HEK293 (cell line): Measurements from ENCODE around the gene PAX3.

Source experiments
- CTCF ChIA-PET: fragments of 350-600 bp; formaldehyde crosslinking; extraction: SDS; loops from one replicate; lab custom pipeline; 2021; ENCODE audit warnings: antibody characterized with exemption; lab: Yijun Ruan, JAX
- POLR2A ChIA-PET: fragments of 300-600 bp; formaldehyde crosslinking; extraction: SDS; loops from one replicate; lab custom pipeline; 2020; ENCODE audit warnings: antibody characterized with exemption, inconsistent platforms; lab: Yijun Ruan, JAX
- H3K27ac ChIP-seq: fragments of 200-500 bp; sonication (Bioruptor generic); 2 replicates; pipeline ENCODE4 v1.5.1; 2014; ENCODE audit warnings: low read depth, low read length, control low read depth, inconsistent platforms; ENCODE audit errors: extremely low read depth
- H3K36me3 ChIP-seq, 2 experiments: fragments of 200-500 bp in 1 of 2; sonication (Bioruptor generic) in 1 of 2; 1 replicate in 1 of 2; 2 replicates in 1 of 2; pipeline ENCODE4 v1.5.1; 2014 to 2017; ENCODE audit warnings: inconsistent platforms in 2 of 2, low read length in 2 of 2; ENCODE audit not compliant: control insufficient read depth in 2 of 2, insufficient read depth in 1 of 2
- H3K4me1 ChIP-seq: fragments of 200-500 bp; sonication (Bioruptor generic); 2 replicates; pipeline ENCODE4 v1.5.1; 2014; ENCODE audit warnings: mild to moderate bottlenecking, low read length, inconsistent platforms; ENCODE audit not compliant: control insufficient read depth, insufficient read depth
- H3K4me3 ChIP-seq: 2 replicates; pipeline ENCODE4 v1.5.1; 2011; ENCODE audit warnings: low read depth, mild to moderate bottlenecking, control low read depth, low read length, moderate library complexity
- H3K9me3 ChIP-seq: fragments of 200-500 bp; sonication (Bioruptor generic); 2 replicates; pipeline ENCODE4 v1.5.1; 2014; ENCODE audit warnings: low read depth, low read length, inconsistent platforms; ENCODE audit not compliant: control insufficient read depth, insufficient read depth
- FEZF1 ChIP-seq: fragments of 450-650 bp; formaldehyde crosslinking; IDR thresholded peaks from 2 replicates; pipeline ENCODE4 v1.5.1; 2016; ENCODE audit warnings: missing biosample characterization, missing genetic modification characterization
- IKZF3 ChIP-seq: fragments of 450-650 bp; IDR thresholded peaks from 2 replicates; pipeline ENCODE4 v1.5.0; 2018; ENCODE audit warnings: missing biosample characterization, mild to moderate bottlenecking, missing genetic modification characterization, moderate library complexity
- KLF1 ChIP-seq: fragments of 450-650 bp; formaldehyde crosslinking; IDR thresholded peaks from 2 replicates; pipeline ENCODE4 v1.5.1; 2016; ENCODE audit warnings: missing biosample characterization, missing genetic modification characterization
- OSR2 ChIP-seq: fragments of 450-650 bp; formaldehyde crosslinking; IDR thresholded peaks from 2 replicates; pipeline ENCODE4 v1.5.1; 2016; ENCODE audit warnings: missing biosample characterization, missing genetic modification characterization
- PRDM2 ChIP-seq: fragments of 450-650 bp; formaldehyde crosslinking; IDR thresholded peaks from 2 replicates; pipeline ENCODE4 v1.5.1; 2016; ENCODE audit warnings: missing biosample characterization, missing genetic modification characterization, borderline replicate concordance
- TCF7L2 ChIP-seq: IDR thresholded peaks from 2 replicates; pipeline ENCODE4 v1.6.1; 2011; ENCODE audit warnings: low read depth, mild to moderate bottlenecking, inconsistent platforms, low read length, moderate library complexity, borderline replicate concordance
- ZBTB48 ChIP-seq: fragments of 450-650 bp; formaldehyde crosslinking; IDR thresholded peaks from 2 replicates; pipeline ENCODE4 v1.5.1; 2016; ENCODE audit warnings: missing biosample characterization, missing genetic modification characterization
- ZIC2 ChIP-seq: fragments of 450-650 bp; formaldehyde crosslinking; IDR thresholded peaks from 2 replicates; pipeline ENCODE4 v1.5.1; 2016; ENCODE audit warnings: missing biosample characterization, missing genetic modification characterization
- ZNF223 ChIP-seq: fragments of 450-650 bp; formaldehyde crosslinking; IDR thresholded peaks from 2 replicates; pipeline ENCODE4 v1.5.1; 2016; ENCODE audit warnings: missing biosample characterization, missing genetic modification characterization
- ZNF23 ChIP-seq: fragments of 450-650 bp; formaldehyde crosslinking; IDR thresholded peaks from 2 replicates; pipeline ENCODE4 v1.5.1; 2016; ENCODE audit warnings: missing biosample characterization, missing genetic modification characterization, borderline replicate concordance
- ZNF350 ChIP-seq: fragments of 450-650 bp; formaldehyde crosslinking; IDR thresholded peaks from 2 replicates; pipeline ENCODE4 v1.5.0; 2017; ENCODE audit warnings: missing biosample characterization, mild to moderate bottlenecking, missing genetic modification characterization
- ZNF555 ChIP-seq: fragments of 450-650 bp; formaldehyde crosslinking; conservative IDR thresholded peaks from 2 replicates; pipeline ENCODE4 v1.5.1; 2017; ENCODE audit warnings: missing biosample characterization, mild to moderate bottlenecking, missing genetic modification characterization, inconsistent platforms
- ZNF600 ChIP-seq: fragments of 450-650 bp; formaldehyde crosslinking; IDR thresholded peaks from 2 replicates; pipeline ENCODE4 v1.5.1; 2016; ENCODE audit warnings: missing biosample characterization, missing genetic modification characterization
- ZNF843 ChIP-seq: fragments of 450-650 bp; formaldehyde crosslinking; IDR thresholded peaks from 2 replicates; pipeline ENCODE4 v1.5.1; 2016; ENCODE audit warnings: missing biosample characterization, missing genetic modification characterization
- ZXDB ChIP-seq: fragments of 450-650 bp; formaldehyde crosslinking; IDR thresholded peaks from 2 replicates; pipeline ENCODE4 v1.5.1; 2016; ENCODE audit warnings: missing biosample characterization, missing genetic modification characterization
- TF ChIP-seq, protein P1 (sequence below): fragments of 450-650 bp; formaldehyde crosslinking; IDR thresholded peaks from 2 replicates; pipeline ENCODE4 v1.5.1; 2016; ENCODE audit warnings: missing biosample characterization, missing genetic modification characterization
- TF ChIP-seq, protein P2 (sequence below): fragments of 450-650 bp; formaldehyde crosslinking; IDR thresholded peaks from 2 replicates; pipeline ENCODE4 v1.5.1; 2017; ENCODE audit warnings: missing biosample characterization, missing genetic modification characterization

Gene PAX3

DNA sequence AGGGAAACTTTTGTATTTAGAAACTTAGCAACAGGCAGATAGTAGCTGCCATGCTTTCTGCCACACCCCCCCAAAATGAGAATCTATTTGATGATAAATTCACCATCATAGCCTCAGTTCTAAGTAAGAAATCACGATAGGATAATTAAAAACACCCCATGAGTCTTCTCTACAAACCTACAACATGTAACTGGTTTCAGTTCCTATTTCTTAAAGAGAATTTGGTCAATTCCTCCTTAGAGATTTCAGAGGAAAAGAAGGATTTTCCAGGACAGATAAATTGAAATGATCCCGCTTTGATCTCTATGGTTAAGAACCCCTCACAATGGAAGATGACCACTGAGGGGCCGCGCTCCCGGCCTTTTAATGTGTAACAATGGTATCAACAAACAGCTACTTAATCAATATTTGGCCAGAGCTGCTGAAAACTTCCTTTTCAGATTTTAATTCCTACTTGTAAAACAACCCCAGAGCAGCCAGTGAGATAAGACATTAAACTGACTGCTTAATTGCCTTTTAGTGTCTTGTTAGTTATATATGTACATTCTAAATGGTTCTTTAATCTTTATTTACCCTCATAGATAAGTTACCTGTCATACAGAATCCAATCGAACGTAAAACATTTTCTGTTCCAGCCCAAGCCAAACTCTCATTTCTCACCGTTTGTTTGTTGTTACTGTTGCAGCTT, 10.1 kb downstream of the PAX3 start:
- ChIA-PET CTCF (no interaction called here), POLR2A (no interaction called here)
- TF ChIP-seq PRDM2 (tag by site-specific recombination) (no peak), IKZF3 (tag by site-specific recombination) (0 out of 2 replicates have a peak, but pooled peaks have one; percentile 8), ZNF555 (tag by site-specific recombination) (no peak), ZNF223 (tag by site-specific recombination) (no peak), FEZF1 (peak; percentile 81), ZNF600 (tag by site-specific recombination) (no peak), OSR2 (tag by site-specific recombination) (peak; percentile 35; the same call in 1 of the 2 replicates), ZNF350 (no peak), ZXDB (tag by site-specific recombination) (no peak), ZIC2 (tag by site-specific recombination) (no peak), ZNF843 (tag by site-specific recombination) (peak; percentile 82), TCF7L2 (peak; percentile 59; the same call in 1 of the 2 replicates), KLF1 (no peak), ZNF23 (tag by site-specific recombination) (no peak), ZBTB48 (tag by site-specific recombination) (no peak)
- TF ChIP-seq, protein P1, sequence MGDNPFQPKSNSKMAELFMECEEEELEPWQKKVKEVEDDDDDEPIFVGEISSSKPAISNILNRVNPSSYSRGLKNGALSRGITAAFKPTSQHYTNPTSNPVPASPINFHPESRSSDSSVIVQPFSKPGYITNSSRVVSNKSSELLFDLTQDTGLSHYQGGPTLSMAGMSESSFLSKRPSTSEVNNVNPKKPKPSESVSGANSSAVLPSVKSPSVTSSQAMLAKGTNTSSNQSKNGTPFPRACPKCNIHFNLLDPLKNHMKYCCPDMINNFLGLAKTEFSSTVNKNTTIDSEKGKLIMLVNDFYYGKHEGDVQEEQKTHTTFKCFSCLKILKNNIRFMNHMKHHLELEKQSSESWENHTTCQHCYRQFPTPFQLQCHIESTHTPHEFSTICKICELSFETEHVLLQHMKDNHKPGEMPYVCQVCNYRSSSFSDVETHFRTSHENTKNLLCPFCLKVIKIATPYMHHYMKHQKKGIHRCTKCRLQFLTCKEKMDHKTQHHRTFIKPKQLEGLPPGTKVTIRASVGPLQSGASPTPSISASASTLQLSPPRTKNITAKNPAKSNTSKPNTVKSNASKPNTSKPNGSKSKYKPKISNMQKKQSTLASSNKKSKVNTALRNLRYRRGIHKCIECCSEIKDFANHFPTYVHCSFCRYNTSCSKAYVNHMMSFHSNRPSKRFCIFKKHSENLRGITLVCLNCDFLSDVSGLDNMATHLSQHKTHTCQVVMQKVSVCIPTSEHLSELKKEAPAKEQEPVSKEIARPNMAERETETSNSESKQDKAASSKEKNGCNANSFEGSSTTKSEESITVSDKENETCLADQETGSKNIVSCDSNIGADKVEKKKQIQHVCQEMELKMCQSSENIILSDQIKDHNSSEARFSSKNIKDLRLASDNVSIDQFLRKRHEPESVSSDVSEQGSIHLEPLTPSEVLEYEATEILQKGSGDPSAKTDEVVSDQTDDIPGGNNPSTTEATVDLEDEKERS (tag by site-specific recombination): no peak
- TF ChIP-seq, protein P2, sequence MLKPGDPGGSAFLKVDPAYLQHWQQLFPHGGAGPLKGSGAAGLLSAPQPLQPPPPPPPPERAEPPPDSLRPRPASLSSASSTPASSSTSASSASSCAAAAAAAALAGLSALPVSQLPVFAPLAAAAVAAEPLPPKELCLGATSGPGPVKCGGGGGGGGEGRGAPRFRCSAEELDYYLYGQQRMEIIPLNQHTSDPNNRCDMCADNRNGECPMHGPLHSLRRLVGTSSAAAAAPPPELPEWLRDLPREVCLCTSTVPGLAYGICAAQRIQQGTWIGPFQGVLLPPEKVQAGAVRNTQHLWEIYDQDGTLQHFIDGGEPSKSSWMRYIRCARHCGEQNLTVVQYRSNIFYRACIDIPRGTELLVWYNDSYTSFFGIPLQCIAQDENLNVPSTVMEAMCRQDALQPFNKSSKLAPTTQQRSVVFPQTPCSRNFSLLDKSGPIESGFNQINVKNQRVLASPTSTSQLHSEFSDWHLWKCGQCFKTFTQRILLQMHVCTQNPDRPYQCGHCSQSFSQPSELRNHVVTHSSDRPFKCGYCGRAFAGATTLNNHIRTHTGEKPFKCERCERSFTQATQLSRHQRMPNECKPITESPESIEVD (tag by site-specific recombination): peak; percentile 79
- H3K27ac ChIP-seq: no peak overlapping the region
- H3K36me3 ChIP-seq: peaks cover 7 to 52% of the 10 kb centered on the region in 2 experiments
- H3K4me3 ChIP-seq: no peak overlapping the region
- H3K9me3 ChIP-seq: no peaks in the 10 kb centered on the region
- peaks cover 11% of the 10 kb centered on the region for H3K4me1 ChIP-seq
